GM18498 (cell line): Measurements from ENCODE around the gene MYLK3.
"Not testable (repeated sequence)": the region's sequence is repeated elsewhere in the genome, so short reads cannot be mapped to it uniquely, and the experiment has no call there.

Experiments
- ATAC-seq: cut with Tn5 transposase; IDR thresholded peaks from one replicate; pipeline ENCODE4 v1.9.1; 2021; ENCODE audit warnings: mild to moderate bottlenecking, moderate library complexity; ENCODE audit not compliant: unreplicated experiment

The MYLK3 gene

DNA sequence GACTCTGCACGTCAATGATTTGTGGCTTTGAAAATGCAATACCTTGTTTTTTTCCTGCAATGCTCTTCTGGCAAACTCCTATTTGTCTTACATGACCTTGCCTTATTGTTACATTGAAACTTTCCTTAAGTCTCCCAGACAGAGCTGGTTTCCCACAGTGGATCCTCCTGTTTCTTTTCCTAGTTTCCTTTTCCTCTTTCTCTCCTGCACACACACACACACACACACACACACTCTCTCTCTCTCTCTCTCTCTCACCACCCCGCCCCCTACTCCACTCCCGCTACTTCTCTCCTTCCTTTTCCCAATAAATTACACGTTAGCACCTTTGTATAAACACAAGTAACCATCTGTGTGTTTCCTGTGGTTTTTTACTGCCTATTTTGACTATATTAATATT is 56.4 kb downstream of the MYLK3 start:
- no peak for ATAC-seq

DNA sequence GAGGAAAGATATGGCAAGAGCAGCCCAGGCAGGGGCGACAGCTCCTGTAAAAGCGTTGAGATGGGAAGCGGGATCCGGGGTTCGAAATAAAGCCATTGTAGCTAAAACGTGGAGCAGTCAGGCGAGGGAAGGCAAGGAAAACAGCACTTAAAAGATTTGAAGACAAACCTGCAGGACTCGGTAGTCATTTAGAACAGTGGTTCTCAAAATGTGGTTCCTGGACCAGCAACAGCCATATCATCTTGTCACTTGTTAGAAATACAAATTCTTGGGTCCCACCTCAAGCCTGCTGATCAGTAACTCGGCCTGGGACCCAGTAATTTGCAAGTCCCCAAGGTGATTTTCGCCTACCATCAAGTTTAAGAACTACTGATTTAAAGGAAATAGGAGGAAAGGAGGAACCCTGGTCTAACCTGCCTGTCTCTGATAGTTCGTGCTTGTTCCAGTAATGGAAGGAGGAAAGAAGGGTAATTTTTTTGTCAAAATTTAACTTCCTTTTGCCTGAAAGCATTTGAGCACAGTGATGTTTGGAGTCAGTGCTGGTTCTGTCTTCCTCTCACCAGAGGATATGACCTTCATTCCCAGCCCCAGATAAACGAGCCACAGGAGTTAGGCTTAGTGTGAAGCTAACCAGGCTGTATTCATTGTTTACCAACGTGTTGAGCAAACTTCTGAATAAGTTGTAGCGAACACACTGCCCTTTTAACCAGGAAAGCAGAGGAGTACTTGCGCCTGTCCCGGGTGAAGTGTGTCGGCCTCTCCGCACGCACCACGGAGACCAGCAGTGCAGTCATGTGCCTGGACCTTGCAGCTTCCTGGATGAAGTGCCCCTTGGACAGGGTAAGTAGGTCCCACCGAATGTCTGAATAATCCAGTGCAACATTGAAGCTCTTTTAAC is 57.6 kb downstream of the MYLK3 start:
- no peak for ATAC-seq

DNA sequence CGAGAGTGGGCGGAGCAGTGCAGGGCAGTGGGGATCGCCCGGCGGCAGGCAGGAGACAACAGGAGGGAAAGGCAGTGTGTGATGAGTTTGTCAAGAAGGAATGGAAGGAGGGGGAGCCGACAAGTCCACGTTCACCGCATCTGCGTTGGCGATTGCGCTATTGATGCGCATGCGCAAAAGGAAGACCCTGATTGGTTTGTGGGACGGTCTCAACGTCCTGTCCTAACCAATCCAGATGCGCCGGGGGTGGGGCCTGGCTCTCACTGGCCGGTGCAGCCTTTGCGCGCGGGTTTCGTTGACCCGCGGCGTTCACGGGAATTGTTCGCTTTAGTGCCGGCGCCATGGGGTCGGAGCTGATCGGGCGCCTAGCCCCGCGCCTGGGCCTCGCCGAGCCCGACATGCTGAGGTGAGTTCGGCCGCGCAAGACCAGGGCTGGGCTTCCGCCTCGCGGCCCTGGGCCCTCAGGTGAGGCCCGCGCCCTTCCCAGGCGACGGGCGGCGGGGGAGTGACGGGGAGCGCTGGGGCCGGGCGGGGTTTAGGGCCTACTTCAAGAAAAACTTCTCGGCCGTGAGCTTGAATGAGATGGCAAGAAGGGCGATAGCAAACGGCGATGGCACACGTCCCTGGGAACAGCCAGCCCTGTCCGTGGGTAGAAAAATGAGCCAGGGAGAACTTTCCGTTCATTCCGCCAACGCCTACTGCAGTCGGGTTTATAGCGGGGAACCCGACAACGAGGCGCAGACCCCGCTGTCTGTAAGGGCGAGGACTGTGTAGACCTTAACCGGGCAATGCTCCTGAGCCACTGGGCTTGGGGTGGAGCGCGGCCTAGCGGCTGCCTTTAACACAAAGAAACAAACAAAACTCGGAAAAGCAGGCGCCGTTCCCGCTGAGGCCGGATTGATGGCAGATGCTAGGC is 58.5 kb downstream of the MYLK3 start, which contains the start of gene ORC6:
Gene ORC6 (plus strand): TSS at position 295 of the 916 bp plus-strand sequence. CDS start 47 bp downstream, at position 342.
- peak; percentile 75 for ATAC-seq

DNA sequence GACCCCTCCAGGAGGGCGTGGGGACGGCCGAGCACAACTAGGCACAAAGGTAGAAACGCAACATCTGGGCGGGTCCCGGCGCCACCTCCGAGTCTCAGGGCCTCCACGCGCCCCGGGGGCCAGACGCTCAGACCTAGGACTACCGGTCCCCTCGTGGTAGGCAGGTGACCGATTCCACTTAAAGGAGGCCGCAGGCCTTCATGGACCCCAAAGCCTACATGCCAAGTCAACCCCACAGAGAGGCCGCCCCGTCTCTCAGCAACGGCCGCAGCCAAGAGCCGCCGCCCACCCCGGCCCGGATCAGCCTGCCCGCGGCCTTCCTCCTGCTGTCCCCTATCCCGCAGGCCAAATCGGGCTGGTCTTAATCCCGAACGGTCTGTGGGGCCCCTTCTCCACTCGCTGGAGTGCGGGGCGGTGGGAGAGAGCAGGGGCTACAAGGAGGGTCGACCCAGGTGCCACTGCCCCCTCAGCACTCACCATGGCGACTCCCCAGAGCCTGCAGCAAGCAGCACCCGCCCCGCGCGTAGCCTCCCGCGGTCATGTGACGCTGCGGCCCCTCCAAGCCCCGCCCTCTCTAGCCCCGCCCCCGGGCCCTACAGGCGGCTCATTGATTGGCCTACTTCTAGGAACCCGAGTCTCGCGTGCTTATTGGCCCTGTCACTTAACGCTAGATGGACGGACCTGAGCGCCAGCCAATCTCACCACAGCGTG is 59.3 kb downstream of the MYLK3 start, which contains the start of gene VPS35:
Gene VPS35 (minus strand): TSS at position 525 of the 711 bp plus-strand sequence. CDS start 45 bp downstream, at position 480.
- peak; percentile 84 for ATAC-seq

DNA sequence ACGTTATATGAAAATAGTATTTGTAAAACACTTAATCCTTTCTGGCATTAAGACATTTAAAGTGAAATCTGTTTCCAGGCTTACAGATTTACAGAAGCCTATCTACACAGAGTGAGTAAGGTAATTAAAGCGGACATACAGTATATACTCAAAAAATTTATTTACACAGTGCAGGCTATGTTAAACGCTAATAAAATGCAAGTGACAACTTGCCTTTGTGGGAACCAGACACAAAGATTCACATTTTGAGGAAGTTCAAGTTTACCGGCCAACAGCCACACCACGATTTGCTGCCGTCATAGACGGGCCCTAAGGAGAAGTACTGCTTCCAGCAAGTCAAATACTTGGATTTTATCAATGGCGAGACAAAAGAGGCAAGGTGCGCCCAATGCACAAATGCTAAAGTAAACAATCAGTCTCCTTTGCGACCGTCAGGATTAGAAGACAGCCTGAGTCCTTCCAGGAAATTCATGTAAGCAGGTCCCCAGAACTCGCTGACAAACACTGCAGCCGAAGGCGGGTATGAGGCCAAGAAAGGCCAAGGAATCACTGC is 60.0 kb downstream of the MYLK3 start:
- no peak for ATAC-seq

DNA sequence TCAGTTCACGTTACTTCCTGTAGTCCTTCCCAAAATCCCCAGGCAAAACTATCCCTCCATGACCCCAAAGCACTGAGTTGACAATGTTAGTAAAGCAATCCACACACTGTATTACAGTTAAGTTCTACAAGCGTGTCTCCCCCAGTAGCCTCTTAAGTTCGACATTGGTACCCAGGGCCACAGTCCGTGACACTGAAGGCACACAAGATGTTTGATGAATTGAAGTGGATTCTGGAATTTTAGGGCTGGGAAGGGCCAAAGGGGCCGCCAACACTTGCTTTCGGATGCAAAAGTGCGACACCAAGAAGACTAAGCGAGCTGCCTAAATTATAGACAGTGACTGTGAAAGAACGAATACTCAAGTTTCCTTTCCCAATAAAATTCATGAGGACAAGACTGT is 60.7 kb downstream of the MYLK3 start:
- no peak for ATAC-seq

DNA sequence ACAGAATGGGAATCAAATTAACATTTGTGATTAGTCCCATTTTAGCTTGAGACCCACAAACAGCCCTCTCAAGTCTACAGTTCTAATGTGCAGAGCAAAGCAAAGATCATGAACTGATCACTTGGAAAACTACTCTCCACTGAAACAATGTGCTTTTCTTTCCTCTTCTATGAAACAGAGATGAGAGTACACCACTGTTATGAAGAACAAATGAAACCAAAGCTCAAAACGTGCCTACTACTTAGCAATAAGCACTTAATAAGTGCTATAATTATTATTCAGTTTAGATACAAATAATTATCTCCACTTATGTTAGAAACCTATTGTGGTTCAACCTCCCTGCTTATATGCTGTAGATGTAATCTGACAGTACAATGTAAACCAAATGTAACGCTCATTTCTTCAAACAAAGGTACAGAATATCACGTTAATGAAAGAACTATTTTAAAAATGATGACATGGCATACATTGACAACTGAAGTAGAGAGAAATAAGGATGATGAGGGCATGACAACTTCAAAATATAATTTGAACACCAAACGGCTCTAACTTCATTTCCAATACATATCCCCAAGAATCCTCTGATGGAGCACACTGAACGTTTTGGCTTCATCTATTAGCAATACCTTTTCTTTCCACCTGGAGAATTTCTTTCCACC is 61.2 kb downstream of the MYLK3 start:
- ATAC-seq, result no peak

DNA sequence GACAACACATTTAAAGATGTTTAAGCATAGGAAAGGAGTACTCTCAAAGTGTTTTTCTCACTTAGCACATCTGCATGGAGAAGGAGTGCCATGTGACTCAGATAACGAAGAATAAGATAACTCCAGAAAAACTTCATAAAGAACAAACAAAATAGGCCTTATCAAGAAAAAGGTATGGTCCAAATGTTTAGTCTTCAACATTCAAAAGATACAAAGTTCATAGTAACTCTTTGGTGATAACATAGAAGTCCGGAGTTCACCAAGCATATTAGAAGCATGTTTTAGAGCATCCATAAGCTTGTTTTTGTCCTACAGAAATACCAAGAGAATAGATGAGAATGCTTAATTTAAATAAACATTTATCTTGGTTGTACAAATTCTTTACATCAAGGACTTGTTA is 66.3 kb downstream of the MYLK3 start:
- not testable (repeated sequence) for ATAC-seq

DNA sequence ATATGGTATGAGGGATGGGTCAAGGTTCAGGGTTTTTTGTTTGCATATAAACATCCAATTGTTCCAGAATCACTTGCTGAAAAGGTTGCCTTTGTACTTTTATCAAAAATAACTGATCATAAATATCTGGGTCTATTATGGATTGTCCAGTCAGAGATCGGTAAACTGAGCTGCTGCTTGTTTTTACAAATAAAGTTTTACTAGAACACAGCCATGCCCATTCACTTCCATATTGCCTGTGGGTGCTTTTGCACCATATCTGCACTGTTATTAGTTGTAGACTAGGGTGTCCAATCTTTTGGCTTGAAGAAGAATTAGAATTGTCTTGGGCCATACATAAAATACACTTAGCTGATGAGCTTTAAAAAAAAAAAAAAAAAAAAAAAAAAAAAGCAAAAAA is 70.2 kb downstream of the MYLK3 start:
- not testable (repeated sequence) for ATAC-seq

DNA sequence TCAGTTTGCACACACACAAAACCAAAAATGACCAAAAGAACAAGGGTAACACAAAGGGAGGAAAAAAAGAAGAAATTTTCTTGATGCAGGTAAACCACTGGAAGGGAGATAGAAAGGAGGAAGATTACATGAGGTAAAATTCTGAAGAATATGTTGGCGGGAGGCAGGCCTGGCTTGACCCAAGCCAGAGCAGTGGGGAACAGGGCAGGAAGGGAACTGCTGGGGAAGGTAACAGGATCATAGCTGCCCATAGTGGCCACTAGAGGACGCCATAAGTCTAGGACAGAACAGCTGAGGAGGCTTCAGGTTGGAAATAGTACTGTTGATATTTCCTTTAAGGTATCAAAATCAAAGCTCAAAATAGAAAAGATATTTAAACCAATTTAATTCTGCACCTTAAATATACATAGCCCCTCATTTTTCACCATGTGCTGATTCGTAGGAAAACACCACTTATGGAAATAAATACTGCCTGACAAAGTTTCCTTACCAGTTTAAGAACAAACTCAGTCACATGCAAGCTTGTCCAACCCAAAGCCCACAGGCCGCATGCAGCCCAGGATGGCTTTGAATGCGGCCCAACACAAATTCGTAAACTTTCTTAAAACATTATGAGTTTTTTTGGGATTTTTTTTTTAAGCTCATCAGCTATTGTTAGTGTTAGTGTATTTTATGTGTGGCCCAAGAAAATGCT is 74.7 kb downstream of the MYLK3 start:
- ATAC-seq, result peak; percentile 77

DNA sequence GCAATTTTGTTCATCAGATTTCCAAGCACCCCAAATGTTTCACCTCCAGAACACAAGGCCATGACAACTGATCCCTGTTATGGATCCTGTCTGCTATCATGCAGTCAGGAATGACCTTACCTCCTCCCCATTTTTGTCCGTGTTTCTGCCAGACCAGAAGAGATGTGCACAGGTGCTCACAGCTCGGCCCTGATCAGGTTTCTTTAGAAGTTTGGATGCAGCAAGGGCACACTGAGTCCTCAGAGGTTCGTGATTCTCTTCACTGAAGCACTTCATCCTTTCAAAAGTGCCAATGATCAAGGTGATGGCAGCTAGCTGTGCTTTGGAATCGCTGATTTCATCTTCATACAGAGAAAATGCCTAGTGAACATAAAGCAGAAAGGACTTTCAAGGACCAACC is 86.0 kb downstream of the MYLK3 start:
- ATAC-seq, result no peak

DNA sequence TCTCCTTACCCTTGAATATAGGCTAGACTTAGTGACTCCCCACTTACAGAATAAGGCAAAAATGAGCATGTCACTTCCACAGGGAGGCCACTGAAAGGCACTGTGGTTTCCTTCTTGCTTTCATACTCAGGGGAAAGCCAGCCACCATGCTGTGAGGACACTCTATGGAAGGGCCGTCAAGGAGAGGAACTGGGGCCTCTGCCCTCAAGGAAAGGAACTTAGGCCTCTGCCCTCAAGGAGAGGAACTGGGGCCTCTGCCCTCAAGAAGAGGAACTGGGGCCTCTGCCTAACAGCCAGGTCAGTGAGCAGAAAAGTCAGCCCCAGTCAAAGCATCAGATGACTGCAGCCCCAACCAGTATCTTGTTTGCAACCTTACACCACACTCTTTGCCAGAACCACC is 89.2 kb downstream of the MYLK3 start:
- peak; percentile 96 for ATAC-seq
